Esophagus squamous epithelium (tissue), 5 donors: ENCODE data around the gene USE1. TPM values are rescaled to one million over a fixed set of nuclear protein-coding genes. Genes with fewer than 3 reads are reported as not detected.

Experiments used
- DNase-seq: peaks from one replicate; lab custom pipeline; 2025; lab: John Stamatoyannopoulos, UW
- H3K27ac ChIP-seq, 4 donors: fragments of 200-600 bp; sonication (generic); one replicate each; pipeline ENCODE4 v1.5.1; 2016 to 2019; ENCODE audit warnings: mild to moderate bottlenecking in 1 of 4
- H3K27me3 ChIP-seq, 4 donors: fragments of 200-600 bp; sonication (generic); 1 replicate in 3 of 4; 2 replicates in 1 of 4; pipeline versions ENCODE4 v1.5.1 to v1.6.0; 2017 to 2021; ENCODE audit warnings: antibody characterized with exemption in 1 of 4
- H3K36me3 ChIP-seq, 3 donors: fragments of 200-600 bp; sonication (generic); one replicate each; pipeline ENCODE4 v1.5.1; 2016 to 2019
- H3K4me1 ChIP-seq, 3 donors: fragments of 200-600 bp; sonication (generic); one replicate each; pipeline ENCODE4 v1.5.1; 2017 to 2019
- H3K4me3 ChIP-seq, 4 donors: fragments of 200-600 bp; sonication (generic); 1 replicate in 3 of 4; 2 replicates in 1 of 4; pipeline ENCODE4 v1.5.1; 2016 to 2019; ENCODE audit warnings: mild to moderate bottlenecking in 2 of 4, moderate library complexity in 1 of 4
- H3K9me3 ChIP-seq, 3 donors: fragments of 200-600 bp; sonication (generic); one replicate each; pipeline ENCODE4 v1.5.1; 2016 to 2019
- POLR2A ChIP-seq, 4 donors: fragments of 450-650 bp; IDR thresholded peaks; one replicate each; pipeline ENCODE4 v1.6.1; 2017; ENCODE audit warnings: antibody characterized with exemption in 4 of 4, mild to moderate bottlenecking in 4 of 4, moderate library complexity in 3 of 4
- WGBS, 2 donors: methylation state at CpG; one replicate each; pipeline ENCODE4 v1.1.5; 2018; 5-methylcytosine and 5-hydroxymethylcytosine counted together
- intact Hi-C: fragments of 100-400 bp; cut with DNase I; formaldehyde crosslinking; loops from one replicate; pipeline ENCODE4 v1.15.0; 2022
- total RNA-seq, 4 donors: library from RNA; depleted of rRNA; stranded (reverse); fragments of >200 nt; gene quantifications; one replicate each; pipeline ENCODE4 v1.1.0, GENCODE V29; 2016
- TF ChIP-seq, protein P1 (sequence below), 6 experiments: fragments of 450-650 bp in 4 of 6; fragments of 200-600 bp in 2 of 6; sonication (generic) in 2 of 6; IDR thresholded peaks; one replicate each; pipeline ENCODE4 v1.5.1; 2016 to 2019; ENCODE audit warnings: antibody characterized with exemption in 6 of 6, mild to moderate bottlenecking in 4 of 6, moderate library complexity in 4 of 6
- donor health status: DM: yes; HTN: yes; CAD: no.

Gene USE1
- total RNA-seq, 4 donors from 2014 or later = 11.2 to 22.5 (median 17.6) TPM

GRCh38 chr19:17234911-17235299, 19.7 kb downstream of the USE1 start:
- peaks cover 10 to 87% (median 17%) of the 10 kb centered on the region in 3 donors for H3K36me3 ChIP-seq
- TF ChIP-seq, protein P1, sequence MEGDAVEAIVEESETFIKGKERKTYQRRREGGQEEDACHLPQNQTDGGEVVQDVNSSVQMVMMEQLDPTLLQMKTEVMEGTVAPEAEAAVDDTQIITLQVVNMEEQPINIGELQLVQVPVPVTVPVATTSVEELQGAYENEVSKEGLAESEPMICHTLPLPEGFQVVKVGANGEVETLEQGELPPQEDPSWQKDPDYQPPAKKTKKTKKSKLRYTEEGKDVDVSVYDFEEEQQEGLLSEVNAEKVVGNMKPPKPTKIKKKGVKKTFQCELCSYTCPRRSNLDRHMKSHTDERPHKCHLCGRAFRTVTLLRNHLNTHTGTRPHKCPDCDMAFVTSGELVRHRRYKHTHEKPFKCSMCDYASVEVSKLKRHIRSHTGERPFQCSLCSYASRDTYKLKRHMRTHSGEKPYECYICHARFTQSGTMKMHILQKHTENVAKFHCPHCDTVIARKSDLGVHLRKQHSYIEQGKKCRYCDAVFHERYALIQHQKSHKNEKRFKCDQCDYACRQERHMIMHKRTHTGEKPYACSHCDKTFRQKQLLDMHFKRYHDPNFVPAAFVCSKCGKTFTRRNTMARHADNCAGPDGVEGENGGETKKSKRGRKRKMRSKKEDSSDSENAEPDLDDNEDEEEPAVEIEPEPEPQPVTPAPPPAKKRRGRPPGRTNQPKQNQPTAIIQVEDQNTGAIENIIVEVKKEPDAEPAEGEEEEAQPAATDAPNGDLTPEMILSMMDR (IDR thresholded peaks at IDR 0.05) = no peak
- TF ChIP-seq POLR2A (IDR thresholded peaks at IDR 0.05) = no peak
- DNase-seq = no peak
- peaks cover 13 to 39% (median 21%) of the 10 kb centered on the region in 3 donors for H3K4me1 ChIP-seq
- WGBS, 2 donors = 7 to 29% methylated on average over 6 to 7 of the region's 11 CpGs
- H3K9me3 ChIP-seq = no peaks in the 10 kb centered on the region
- H3K27me3 ChIP-seq = no peaks in the 10 kb centered on the region
- H3K4me3 ChIP-seq = peak overlapping the region; percentile 37 to 80 (median 46)
- intact Hi-C loops = no loop called here
- peak overlapping the region; percentile 64 to 89 (median 74) for H3K27ac ChIP-seq

- Histone ChIP-seq H3K27me3 (no peaks in the 10 kb centered on the region), H3K27ac (peak overlapping the region; percentile 64 to 89 (median 74)), H3K4me3 (peak overlapping the region; percentile 37 to 80 (median 46)), H3K4me1 (peaks cover 13 to 40% (median 21%) of the 10 kb centered on the region in 3 donors), H3K9me3 (no peaks in the 10 kb centered on the region), H3K36me3 (peaks cover 10 to 87% (median 14%) of the 10 kb centered on the region in 3 donors)
- intact Hi-C loops = no loop called here
- TF ChIP-seq POLR2A (IDR thresholded peaks at IDR 0.05) = no peak
- TF ChIP-seq, protein P1 (IDR thresholded peaks at IDR 0.05) = peak; percentile 33 to 68 (median 46)
- WGBS, 2 donors = no CpG with 5 or more reads among the region's 80 CpGs
- DNase-seq = no peak
Measured at GRCh38 chr19:17235300-17235970, 20.3 kb downstream of the USE1 start.

- 6 to 13% methylated on average over 3 to 4 of the region's 27 CpGs for WGBS, 2 donors
- Histone ChIP-seq H3K27me3 (no peaks in the 10 kb centered on the region), H3K36me3 (peaks cover 5 to 87% (median 14%) of the 10 kb centered on the region in 3 donors), H3K4me3 (peak overlapping the region; percentile 37 to 80 (median 46)), H3K9me3 (no peaks in the 10 kb centered on the region), H3K4me1 (peaks cover 13 to 47% (median 21%) of the 10 kb centered on the region in 3 donors), H3K27ac (peak overlapping the region; percentile 64 to 89 (median 74))
- TF ChIP-seq, protein P1 (IDR thresholded peaks at IDR 0.05) = no peak
- TF ChIP-seq POLR2A (IDR thresholded peaks at IDR 0.05) = no peak
- intact Hi-C loops = no loop called here
- DNase-seq = no peak
Measured at GRCh38 chr19:17235971-17236777, 21.0 kb downstream of the USE1 start.

DNA sequence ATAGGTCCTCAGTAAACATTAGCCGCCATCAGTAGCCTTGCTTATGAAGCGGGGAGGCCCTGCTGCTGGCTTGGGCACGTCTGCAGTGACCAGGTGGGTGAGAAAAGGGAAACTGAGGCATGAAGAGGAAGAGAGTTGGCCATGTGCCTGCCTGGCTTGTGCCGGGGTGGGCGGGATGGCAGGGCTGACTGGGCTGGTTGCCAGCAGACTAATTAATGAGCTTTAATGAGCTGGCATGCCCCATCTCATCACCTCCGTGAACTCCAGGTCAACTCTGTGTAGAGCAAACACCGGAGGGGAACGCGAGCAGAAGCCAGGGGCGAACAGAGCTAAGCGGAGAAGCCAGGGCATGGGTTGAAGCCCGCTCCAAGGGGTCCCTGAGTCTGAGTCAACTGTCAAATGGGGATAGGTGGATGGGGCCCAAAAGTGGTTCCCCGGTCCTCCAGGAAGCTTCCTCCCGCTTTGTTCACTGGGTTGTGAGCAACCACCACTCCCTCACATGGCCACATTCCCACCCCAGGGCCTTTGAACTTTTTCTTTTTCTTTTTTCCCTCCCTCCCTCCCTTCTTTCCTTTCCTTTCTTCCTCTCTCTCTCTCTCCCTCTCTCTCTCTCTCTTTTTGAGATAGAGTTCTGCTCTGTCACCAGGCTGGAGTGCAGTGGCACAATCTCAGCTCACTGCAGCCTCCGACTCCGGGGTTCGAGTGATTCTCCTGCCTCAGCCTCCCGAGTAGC, 21.8 kb downstream of the USE1 start:
- H3K36me3 ChIP-seq = peaks cover 5 to 81% (median 12%) of the 10 kb centered on the region in 3 donors
- intact Hi-C loops = no loop called here
- 70 to 72% methylated on average over 5 to 15 of the region's 18 CpGs for WGBS, 2 donors
- no peak overlapping the region for H3K4me3 ChIP-seq
- H3K27ac ChIP-seq = peak overlapping the region; percentile 44 to 89 (median 66)
- DNase-seq = no peak
- H3K9me3 ChIP-seq = no peaks in the 10 kb centered on the region
- peaks cover 18 to 55% (median 21%) of the 10 kb centered on the region in 3 donors for H3K4me1 ChIP-seq
- H3K27me3 ChIP-seq = no peaks in the 10 kb centered on the region
- TF ChIP-seq, protein P1 (IDR thresholded peaks at IDR 0.05) = no peak
- no peak for TF ChIP-seq POLR2A (IDR thresholded peaks at IDR 0.05)
